BLaER1 (cell line): ENCODE data around the gene CAMKMT.

Experiments
- H3K27ac ChIP-seq: shearing (Covaris generic); formaldehyde crosslinking; 2 replicates; pipeline ENCODE4 v1.8.1; 2022
- H3K27me3 ChIP-seq: shearing (Covaris generic); formaldehyde crosslinking; 2 replicates; pipeline ENCODE4 v1.8.1; 2022
- H3K36me3 ChIP-seq: shearing (Covaris generic); formaldehyde crosslinking; 2 replicates; pipeline ENCODE4 v1.8.1; 2022
- H3K4me1 ChIP-seq: shearing (Covaris generic); formaldehyde crosslinking; 2 replicates; pipeline ENCODE4 v1.8.1; 2022
- H3K4me2 ChIP-seq: shearing (Covaris generic); formaldehyde crosslinking; 2 replicates; pipeline ENCODE4 v1.8.1; 2022
- H3K4me3 ChIP-seq: shearing (Covaris generic); formaldehyde crosslinking; 2 replicates; pipeline ENCODE4 v1.8.1; 2022
- H3K9ac ChIP-seq: shearing (Covaris generic); formaldehyde crosslinking; 2 replicates; pipeline ENCODE4 v1.8.1; 2022
- H3K9me3 ChIP-seq: shearing (Covaris generic); formaldehyde crosslinking; 2 replicates; pipeline ENCODE4 v1.8.1; 2022
- H4K20me1 ChIP-seq: shearing (Covaris generic); formaldehyde crosslinking; 2 replicates; pipeline ENCODE4 v1.8.1; 2022
- Cebpa-rat ChIP-seq: shearing (Covaris generic); IDR thresholded peaks from 2 replicates; pipeline ENCODE4 v1.8.1; 2022

Gene CAMKMT

GRCh38 chr2:44361330-44362206 lies at the start of gene CAMKMT, which contains the start of gene PREPL:
Gene CAMKMT (plus strand): TSS chr2:44361947.
Gene PREPL (minus strand): TSS chr2:44361494. CDS start chr2:44346342, 15,152 bp downstream.
- no peaks in the 10 kb centered on the region for H3K9me3 ChIP-seq
- TF ChIP-seq Cebpa-rat: no peak
- H3K27ac ChIP-seq: peak within 1 kb of the TSS; percentile 99
- 0 out of 2 replicates have a peak, but pooled peaks cover 5% of the 10 kb centered on the region for H4K20me1 ChIP-seq
- peak within 1 kb of the TSS; percentile 93 for H3K4me2 ChIP-seq
- H3K4me1 ChIP-seq: peaks cover 36% of the 10 kb centered on the region
- H3K27me3 ChIP-seq: no peaks in the 10 kb centered on the region
- H3K4me3 ChIP-seq: peak within 1 kb of the TSS; percentile 93
- no peaks in the 10 kb centered on the region for H3K36me3 ChIP-seq
- peak within 1 kb of the TSS; percentile 93 for H3K9ac ChIP-seq

- Histone ChIP-seq H3K4me1 (no peaks in the 10 kb centered on the region), H3K36me3 (peaks cover 44% of the 10 kb centered on the region)
Observed at GRCh38 chr2:44314362-44314761, 47.4 kb upstream of the CAMKMT start.

GRCh38 chr2:44315945-44316344 lies 45.8 kb upstream of the CAMKMT start:
- Histone ChIP-seq H3K9ac (no peak overlapping the region), H3K4me1 (no peaks in the 10 kb centered on the region), H3K9me3 (peaks cover 8% of the 10 kb centered on the region), H3K27me3 (no peaks in the 10 kb centered on the region), H3K27ac (no peak overlapping the region), H3K4me3 (no peak overlapping the region), H4K20me1 (no peaks in the 10 kb centered on the region), H3K36me3 (peaks cover 48% of the 10 kb centered on the region), H3K4me2 (no peak overlapping the region)
- TF ChIP-seq Cebpa-rat: no peak

More at GRCh38 chr2:44314362-44314761, 47.4 kb upstream of the CAMKMT start:
- Histone ChIP-seq H3K27ac (no peak overlapping the region), H4K20me1 (no peaks in the 10 kb centered on the region), H3K9ac (no peak overlapping the region), H3K4me2 (no peak overlapping the region), H3K27me3 (no peaks in the 10 kb centered on the region), H3K4me3 (no peak overlapping the region), H3K9me3 (peaks cover 24% of the 10 kb centered on the region)
- TF ChIP-seq Cebpa-rat: no peak

GRCh38 chr2:44320832-44321231 lies 40.9 kb upstream of the CAMKMT start:
- Histone ChIP-seq H3K4me2 (no peak overlapping the region), H3K4me1 (no peaks in the 10 kb centered on the region), H3K27me3 (no peaks in the 10 kb centered on the region), H3K36me3 (peaks cover 57% of the 10 kb centered on the region), H4K20me1 (no peaks in the 10 kb centered on the region), H3K9ac (no peak overlapping the region), H3K9me3 (no peaks in the 10 kb centered on the region), H3K4me3 (no peak overlapping the region), H3K27ac (no peak overlapping the region)
- TF ChIP-seq Cebpa-rat: no peak

- H3K4me3 ChIP-seq: no peak overlapping the region
- no peaks in the 10 kb centered on the region for H4K20me1 ChIP-seq
- no peak overlapping the region for H3K27ac ChIP-seq
- H3K4me2 ChIP-seq: no peak overlapping the region
- no peak overlapping the region for H3K9ac ChIP-seq
- no peaks in the 10 kb centered on the region for H3K4me1 ChIP-seq
- no peaks in the 10 kb centered on the region for H3K9me3 ChIP-seq
- H3K27me3 ChIP-seq: no peaks in the 10 kb centered on the region
- peaks cover 57% of the 10 kb centered on the region for H3K36me3 ChIP-seq
- no peak for TF ChIP-seq Cebpa-rat
Observed at GRCh38 chr2:44321360-44321759, 40.4 kb upstream of the CAMKMT start.

- Histone ChIP-seq H3K36me3 (peaks cover 74% of the 10 kb centered on the region), H3K4me2 (no peak overlapping the region)
- no peak for TF ChIP-seq Cebpa-rat
Observed at GRCh38 chr2:44324971-44325426, 36.7 kb upstream of the CAMKMT start.

GRCh38 chr2:44325897-44326296 lies 35.9 kb upstream of the CAMKMT start:
- Histone ChIP-seq H3K4me3 (no peak overlapping the region), H3K4me2 (no peak overlapping the region), H4K20me1 (no peaks in the 10 kb centered on the region), H3K27me3 (no peaks in the 10 kb centered on the region), H3K9ac (no peak overlapping the region), H3K36me3 (peaks cover 67% of the 10 kb centered on the region), H3K9me3 (no peaks in the 10 kb centered on the region), H3K4me1 (peaks cover 15% of the 10 kb centered on the region), H3K27ac (no peak overlapping the region)
- no peak for TF ChIP-seq Cebpa-rat

More at GRCh38 chr2:44324971-44325426, 36.7 kb upstream of the CAMKMT start:
- no peak overlapping the region for H3K4me3 ChIP-seq
- H4K20me1 ChIP-seq: no peaks in the 10 kb centered on the region
- H3K27me3 ChIP-seq: no peaks in the 10 kb centered on the region
- H3K9me3 ChIP-seq: no peaks in the 10 kb centered on the region
- no peak overlapping the region for H3K9ac ChIP-seq
- no peak overlapping the region for H3K27ac ChIP-seq
- H3K4me1 ChIP-seq: peaks cover 11% of the 10 kb centered on the region

- Histone ChIP-seq H3K27me3 (no peaks in the 10 kb centered on the region), H3K4me2 (no peak overlapping the region), H3K4me3 (no peak overlapping the region), H4K20me1 (no peaks in the 10 kb centered on the region), H3K36me3 (peaks cover 67% of the 10 kb centered on the region), H3K9ac (no peak overlapping the region), H3K4me1 (peaks cover 15% of the 10 kb centered on the region), H3K27ac (no peak overlapping the region), H3K9me3 (no peaks in the 10 kb centered on the region)
- no peak for TF ChIP-seq Cebpa-rat
Observed at GRCh38 chr2:44326548-44327264, 35.0 kb upstream of the CAMKMT start.

- H3K9ac ChIP-seq: no peak overlapping the region
- no peak for TF ChIP-seq Cebpa-rat
- no peaks in the 10 kb centered on the region for H3K27me3 ChIP-seq
- no peak overlapping the region for H3K27ac ChIP-seq
- H3K4me3 ChIP-seq: no peak overlapping the region
- H3K4me2 ChIP-seq: no peak overlapping the region
- H4K20me1 ChIP-seq: no peaks in the 10 kb centered on the region
- H3K4me1 ChIP-seq: peaks cover 15% of the 10 kb centered on the region
- no peaks in the 10 kb centered on the region for H3K9me3 ChIP-seq
- peaks cover 60% of the 10 kb centered on the region for H3K36me3 ChIP-seq
Observed at GRCh38 chr2:44328750-44329149, 33.0 kb upstream of the CAMKMT start.

- peaks cover 59% of the 10 kb centered on the region for H3K36me3 ChIP-seq
- H3K9me3 ChIP-seq: no peaks in the 10 kb centered on the region
- no peak overlapping the region for H3K9ac ChIP-seq
- H3K27me3 ChIP-seq: no peaks in the 10 kb centered on the region
- peak overlapping the region; percentile 53 for H3K4me2 ChIP-seq
- peaks cover 15% of the 10 kb centered on the region for H3K4me1 ChIP-seq
- H3K4me3 ChIP-seq: no peak overlapping the region
- H3K27ac ChIP-seq: peak overlapping the region; percentile 55
- no peaks in the 10 kb centered on the region for H4K20me1 ChIP-seq
- TF ChIP-seq Cebpa-rat: no peak
Observed at GRCh38 chr2:44329343-44329742, 32.4 kb upstream of the CAMKMT start.
